ENCODE data around the gene ASTN2. TPM values are rescaled to one million over a fixed set of nuclear protein-coding genes. Genes with fewer than 3 reads are reported as not detected.

ASTN2 gene
- total and polyA plus RNA-seq, 10 of the 15 experiments (the other 5 are each of a cell fraction or from before 2014, with no cell fraction given) = 1.4 to 15.7 (median 7.0) TPM

- TF ChIP-seq CUX1 (IDR thresholded peaks at IDR 0.05; ENCODE audit: insufficient replicate concordance, low read depth, low read length) (no peak), FOXK2 (IDR thresholded peaks at IDR 0.05) (no peak), TCF3 (IDR thresholded peaks at IDR 0.05; ENCODE audit: borderline replicate concordance, insufficient read depth, low read depth, low read length) (peak; percentile 86), RBBP5 (conservative IDR thresholded peaks at IDR 0.05) (no peak), ZZZ3 (IDR thresholded peaks at IDR 0.05; ENCODE audit: control insufficient read depth, insufficient read length, low read depth) (no peak), ZNF384 (IDR thresholded peaks at IDR 0.05; ENCODE audit: borderline replicate concordance, low read depth, low read length) (no peak), MTA3 (IDR thresholded peaks at IDR 0.05; ENCODE audit: borderline replicate concordance, low read length) (no peak), RELA (IDR thresholded peaks at IDR 0.05; ENCODE audit: borderline replicate concordance, partially characterized antibody) (no peak), EGR1 (IDR thresholded peaks at IDR 0.05; ENCODE audit: borderline replicate concordance in 1 of 2, low read depth in 2 of 2, low read length in 2 of 2) (0 out of 3 replicates have a peak, but pooled peaks of 1 of the 2 experiments have one; percentile 17), USF1 (IDR thresholded peaks at IDR 0.05; ENCODE audit: borderline replicate concordance, extremely low read length, insufficient read depth, low read depth, low read length) (no peak), PML (IDR thresholded peaks at IDR 0.05; ENCODE audit: low read length) (peak; percentile 61; the same call in 1 of the 2 replicates), KDM1A (IDR thresholded peaks at IDR 0.05; ENCODE audit: borderline replicate concordance) (no peak), KAT2A (conservative IDR thresholded peaks at IDR 0.05; ENCODE audit: control insufficient read depth, low read depth, low read length) (no peak), ATF3 (IDR thresholded peaks at IDR 0.05; ENCODE audit: borderline replicate concordance, extremely low read depth, low read depth, low read length) (no peak), SREBF1 (IDR thresholded peaks at IDR 0.05; ENCODE audit: low read length) (no peak), SIX5 (IDR thresholded peaks at IDR 0.05; ENCODE audit: low read depth, low read length, severe bottlenecking) (no peak), CREM (IDR thresholded peaks at IDR 0.05; ENCODE audit: low read depth) (peak; percentile 39; the same call in 1 of the 2 replicates), CBX5 (IDR thresholded peaks at IDR 0.05; ENCODE audit: low read depth) (no peak), KLF5 (IDR thresholded peaks at IDR 0.05; ENCODE audit: partially characterized antibody) (no peak), ZBTB4 (CRISPR knock-in tag; IDR thresholded peaks at IDR 0.05) (no peak), ATF7 (IDR thresholded peaks at IDR 0.05; ENCODE audit: low read depth) (no peak; the same call in none of the 2 replicates)
These were observed 727.6 kb downstream of the ASTN2 start, which contains the start of gene TRIM32 (continued) for GRCh38 chr9:116687074-116687753.
